Transverse colon (tissue), 4 donors: ENCODE measurements around the gene TMEM132D. TPM values are rescaled to one million over a fixed set of nuclear protein-coding genes. Genes with fewer than 3 reads are reported as not detected.
A peak's percentile ranks its signal among the peaks of the same experiment; 100 is the strongest.
"Not testable (repeated sequence)": the region's sequence is repeated elsewhere in the genome, so short reads cannot be mapped to it uniquely, and the experiment has no call there.

ENCODE experiments used
- DNase-seq: peaks from one replicate; pipeline ENCODE4 v3.0.0-alpha.2; 2019
- H3K27ac ChIP-seq, 4 donors: fragments of 200-600 bp; sonication (generic); 2 replicates each; pipeline ENCODE4 v1.5.1; 2016 to 2018; ENCODE audit warnings: inconsistent platforms in 4 of 4
- H3K27me3 ChIP-seq: fragments of 200-600 bp; sonication (generic); 2 replicates; pipeline ENCODE4 v1.5.1; 2017; ENCODE audit warnings: inconsistent platforms
- H3K36me3 ChIP-seq, 4 donors: fragments of 200-600 bp; sonication (generic); 2 replicates each; pipeline ENCODE4 v1.5.1; 2017 to 2019; ENCODE audit warnings: inconsistent platforms in 4 of 4
- H3K4me1 ChIP-seq, 4 donors: fragments of 200-600 bp; sonication (generic); 2 replicates each; pipeline ENCODE4 v1.5.1; 2017 to 2020; ENCODE audit warnings: inconsistent platforms in 4 of 4
- H3K4me3 ChIP-seq, 4 donors: fragments of 200-600 bp; sonication (generic); 1 replicate in 1 of 4; 2 replicates in 3 of 4; pipeline versions ENCODE4 v1.5.1 to v1.6.1; 2017 to 2019; ENCODE audit warnings: inconsistent platforms in 4 of 4
- H3K9me3 ChIP-seq, 2 donors: fragments of 200-600 bp; sonication (generic); 2 replicates each; pipeline ENCODE4 v1.5.1; 2017 to 2019; ENCODE audit warnings: inconsistent platforms in 2 of 2
- CTCF ChIP-seq, 5 experiments: fragments of 200-600 bp in 3 of 5; fragments of 450-650 bp in 2 of 5; sonication (generic) in 3 of 5; IDR thresholded peaks; 1 replicate in 2 of 5; 2 replicates in 3 of 5; pipeline ENCODE4 v1.5.1; 2016 to 2017; ENCODE audit warnings: antibody characterized with exemption in 5 of 5, inconsistent platforms in 3 of 5, mild to moderate bottlenecking in 2 of 5, moderate library complexity in 1 of 5
- EP300 ChIP-seq: sonication (generic); formaldehyde crosslinking; IDR thresholded peaks from one replicate; pipeline ENCODE4 v1.6.1; 2017; ENCODE audit warnings: antibody characterized with exemption, low read depth
- POLR2A ChIP-seq: fragments of 450-650 bp; IDR thresholded peaks from one replicate; pipeline ENCODE4 v1.6.1; 2016; ENCODE audit warnings: antibody characterized with exemption, mild to moderate bottlenecking, moderate library complexity
- POLR2AphosphoS5 ChIP-seq, 3 donors: sonication (generic); formaldehyde crosslinking; IDR thresholded peaks; one replicate each; pipeline ENCODE4 v1.6.1; 2016; ENCODE audit warnings: antibody characterized with exemption in 3 of 3
- WGBS, 2 donors: methylation state at CpG; one replicate each; pipeline ENCODE4 v1.1.5; 2018; ENCODE audit warnings: low coverage in 1 of 2; 5-methylcytosine and 5-hydroxymethylcytosine counted together
- in situ Hi-C, 4 donors: fragments of 200-750 bp; cut with MboI; loops; one replicate each; pipeline versions ENCODE4 v1.15.0 to v1.15.1; 2017; ENCODE audit warnings: low sequenced_read_pairs in 3 of 4, low pct_ligation_motif_present in 1 of 4, low pct_unique_long_range_greater_than_20kb in 1 of 4
- intact Hi-C: fragments of 100-400 bp; cut with DNase I; formaldehyde crosslinking; loops from one replicate; pipeline ENCODE4 v1.15.1; 2023; ENCODE audit warnings: low total_unique reads
- total RNA-seq, 4 donors: library from RNA; depleted of rRNA; stranded (reverse); fragments of >200 nt; gene quantifications; one replicate each; pipeline ENCODE4 v1.1.0, GENCODE V29; 2016

The TMEM132D gene
- total RNA-seq, 4 donors from 2014 or later, result 0.48 to 0.55 TPM; not detected in 2

DNA sequence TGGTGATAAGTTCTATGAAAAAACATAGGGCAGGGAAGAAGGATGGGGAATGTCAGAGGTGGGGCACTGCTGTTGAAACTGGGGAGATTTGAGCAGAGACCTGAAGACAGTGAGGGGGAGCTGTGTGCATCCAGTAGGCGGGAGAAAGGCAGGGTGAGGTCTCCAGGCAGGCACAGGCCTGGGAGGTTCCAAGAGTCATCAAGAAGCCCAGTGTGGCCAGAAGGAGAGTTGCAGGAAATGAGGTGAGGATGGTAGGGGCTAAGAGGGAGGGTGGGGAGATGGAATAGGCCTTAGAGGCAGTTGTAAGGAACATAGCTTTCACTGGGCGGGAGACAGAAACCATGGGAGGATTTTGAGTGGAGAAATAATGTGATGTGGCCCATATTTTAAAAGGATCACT, 708.7 kb downstream of the TMEM132D start:
- no peak for DNase-seq
- WGBS, 2 donors, result 56 to 80% methylated on average over 1 to 2 of the region's 2 CpGs
- no peak overlapping the region for H3K4me3 ChIP-seq
- no peak overlapping the region for H3K27ac ChIP-seq
- intact Hi-C loops (no loop called here), in situ Hi-C loops (loop anchor here in 1 of 4 donors (25.0 kb wide), 1 partner anchor 717 kb away; the partner anchor contains the start of gene TMEM132D)
- TF ChIP-seq CTCF (IDR thresholded peaks at IDR 0.05) (no peak), EP300 (no peak), POLR2A (no peak), POLR2AphosphoS5 (IDR thresholded peaks at IDR 0.05) (no peak)
- peaks cover 0 to 6% of the 10 kb centered on the region in 2 donors for H3K9me3 ChIP-seq
- peaks cover 0 to 4% (median 2%) of the 10 kb centered on the region in 4 donors for H3K4me1 ChIP-seq
- H3K36me3 ChIP-seq, result no peaks in the 10 kb centered on the region
- H3K27me3 ChIP-seq, result no peaks in the 10 kb centered on the region

DNA sequence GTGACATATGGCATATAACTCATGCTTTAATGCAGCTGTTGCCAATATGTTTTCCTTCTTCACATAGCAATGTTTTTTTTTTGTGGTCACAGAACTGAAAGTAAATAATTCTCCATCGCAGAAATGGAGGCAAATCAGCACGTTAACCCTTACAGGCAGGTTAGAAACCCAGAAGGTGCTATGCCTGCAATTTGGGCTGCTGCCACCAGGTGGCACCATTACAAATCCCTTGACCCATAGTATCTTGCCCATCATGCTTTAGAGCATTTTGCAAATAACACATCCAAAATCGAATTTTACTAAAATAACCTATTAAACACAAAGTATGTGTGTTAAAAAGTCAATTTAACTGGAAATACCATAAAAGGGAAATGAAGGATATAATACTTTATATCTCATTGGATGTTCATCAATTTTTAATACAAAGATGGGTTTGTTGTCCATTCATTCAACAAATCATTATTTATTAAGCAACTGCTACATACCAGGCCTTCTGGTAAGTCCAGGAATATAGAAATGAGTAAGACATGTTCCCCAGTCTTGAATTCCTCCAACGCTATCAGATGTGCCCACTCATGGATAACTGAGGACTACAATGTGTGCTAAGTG, 710.5 kb downstream of the TMEM132D start:
- in situ Hi-C loops (loop anchor here in 1 of 4 donors (25.0 kb wide), 1 partner anchor 719 kb away; the partner anchor contains the start of gene TMEM132D), intact Hi-C loops (no loop called here)
- H3K4me3 ChIP-seq, result no peak overlapping the region
- no peaks in the 10 kb centered on the region for H3K36me3 ChIP-seq
- WGBS, 2 donors, result 46 to 55% methylated on average over 4 of the region's 4 CpGs
- H3K27ac ChIP-seq, result no peak overlapping the region
- TF ChIP-seq POLR2AphosphoS5 (IDR thresholded peaks at IDR 0.05) (no peak), POLR2A (no peak), CTCF (IDR thresholded peaks at IDR 0.05) (peak; percentile 43 to 79 (median 56))
- H3K4me1 ChIP-seq, result peaks cover 0 to 4% (median 2%) of the 10 kb centered on the region in 4 donors
- H3K9me3 ChIP-seq, result peaks cover 0 to 6% of the 10 kb centered on the region in 2 donors
- H3K27me3 ChIP-seq, result no peaks in the 10 kb centered on the region
- peak; percentile 40 for DNase-seq

DNA sequence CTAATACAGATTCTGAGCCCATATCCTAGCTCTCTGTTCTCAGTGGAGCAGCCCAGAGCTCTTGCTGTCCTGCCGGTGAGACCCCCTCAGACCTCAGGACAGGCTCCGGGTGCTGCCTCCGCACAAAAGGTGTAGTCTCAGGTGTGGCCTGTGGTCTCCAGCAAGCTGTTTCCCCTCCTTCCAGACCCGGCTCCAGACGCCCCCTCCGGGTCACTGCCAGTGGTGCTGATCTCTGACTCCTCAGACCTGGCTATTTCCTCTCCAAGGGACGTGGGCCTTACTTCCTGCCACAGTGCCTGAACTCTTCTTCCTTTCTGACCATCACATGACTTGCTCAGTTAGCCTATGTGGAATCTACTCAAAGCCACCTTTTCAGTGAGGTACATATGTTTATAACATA, 713.0 kb downstream of the TMEM132D start:
- Histone ChIP-seq H3K4me3 (no peak overlapping the region), H3K36me3 (no peaks in the 10 kb centered on the region), H3K9me3 (peaks cover 0 to 3% of the 10 kb centered on the region in 2 donors), H3K27ac (no peak overlapping the region), H3K27me3 (no peaks in the 10 kb centered on the region), H3K4me1 (no peaks in the 10 kb centered on the region)
- intact Hi-C loops (no loop called here), in situ Hi-C loops (loop anchor here in 1 of 4 donors (25.0 kb wide), 1 partner anchor 721 kb away; the partner anchor contains the start of gene TMEM132D)
- WGBS, 2 donors, result 57 to 63% methylated on average over 1 to 7 of the region's 7 CpGs
- DNase-seq, result no peak
- TF ChIP-seq CTCF (IDR thresholded peaks at IDR 0.05) (no peak), EP300 (no peak), POLR2AphosphoS5 (IDR thresholded peaks at IDR 0.05) (no peak), POLR2A (no peak)

- in situ Hi-C loops, result loop anchor here in 1 of 4 donors (25.0 kb wide), 1 partner anchor 722 kb away; the partner anchor contains the start of gene TMEM132D
- H3K27ac ChIP-seq, H3K36me3 ChIP-seq, H3K27me3 ChIP-seq, H3K9me3 ChIP-seq, H3K4me1 ChIP-seq, intact Hi-C loops, DNase-seq, H3K4me3 ChIP-seq: not testable (repeated sequence)
- WGBS, 2 donors, result 65 to 81% methylated on average over 4 of the region's 4 CpGs
Observed at GRCh38 chr12:129189879-129190278, 713.9 kb downstream of the TMEM132D start.
